Measurements from ENCODE around the gene IFT52.
"Not testable (repeated sequence)": the region's sequence is repeated elsewhere in the genome, so short reads cannot be mapped to it uniquely, and the experiment has no call there.

The IFT52 gene

GRCh38 chr20:43655176-43655575, 64.4 kb downstream of the IFT52 start:
- DNase-seq, result not testable (repeated sequence)

GRCh38 chr20:43655937-43656336, 65.2 kb downstream of the IFT52 start:
- DNase-seq, result no peak

- peak; percentile 46 for DNase-seq
These were observed 67.5 kb downstream of the IFT52 start for GRCh38 chr20:43658069-43658722.

- no peak for DNase-seq
These were observed 68.1 kb downstream of the IFT52 start for GRCh38 chr20:43658723-43659419.

- no peak for DNase-seq
These were observed 72.4 kb downstream of the IFT52 start for GRCh38 chr20:43662943-43663655.

- no peak for DNase-seq
These were observed 74.9 kb downstream of the IFT52 start for GRCh38 chr20:43665466-43666176.

GRCh38 chr20:43666376-43667328, 75.9 kb downstream of the IFT52 start, which contains the start of gene MYBL2:
Gene MYBL2 (plus strand): TSS chr20:43667114. CDS start chr20:43667284, 170 bp downstream.
- peak; percentile 60 for DNase-seq

GRCh38 chr20:43667341-43668132, 76.8 kb downstream of the IFT52 start:
- no peak for DNase-seq

- DNase-seq, result no peak
These were observed 78.6 kb downstream of the IFT52 start for GRCh38 chr20:43669332-43669731.

GRCh38 chr20:43670423-43670822, 79.7 kb downstream of the IFT52 start:
- DNase-seq, result no peak

- no peak for DNase-seq
These were observed 85.6 kb downstream of the IFT52 start for GRCh38 chr20:43676368-43676767.

GRCh38 chr20:43680981-43681380, 90.2 kb downstream of the IFT52 start:
- no peak for DNase-seq

- no peak for DNase-seq
These were observed 90.8 kb downstream of the IFT52 start for GRCh38 chr20:43681468-43681942.

- DNase-seq, result no peak
These were observed 91.3 kb downstream of the IFT52 start for GRCh38 chr20:43681991-43682410.

GRCh38 chr20:43682446-43682845, 91.7 kb downstream of the IFT52 start:
- no peak for DNase-seq

GRCh38 chr20:43686820-43687219, 96.1 kb downstream of the IFT52 start:
- DNase-seq, result no peak

- DNase-seq, result no peak
These were observed 98.4 kb downstream of the IFT52 start for GRCh38 chr20:43689165-43689564.

- DNase-seq, result no peak
These were observed 100.3 kb downstream of the IFT52 start for GRCh38 chr20:43690943-43691598.

GRCh38 chr20:43691928-43692524, 101.3 kb downstream of the IFT52 start:
- peak; percentile 43 for DNase-seq

- DNase-seq, result no peak
These were observed 104.0 kb downstream of the IFT52 start for GRCh38 chr20:43694763-43695162.

Measured in stimulated activated naive CD4-positive, alpha-beta T cell treated with Interleukin-2 at 50 U/mL for 16 hours (primary cell).